Measurements from ENCODE around the gene ERMN.
"Not testable (repeated sequence)": the region's sequence is repeated elsewhere in the genome, so short reads cannot be mapped to it uniquely, and the experiment has no call there.

The ERMN gene, protein sequence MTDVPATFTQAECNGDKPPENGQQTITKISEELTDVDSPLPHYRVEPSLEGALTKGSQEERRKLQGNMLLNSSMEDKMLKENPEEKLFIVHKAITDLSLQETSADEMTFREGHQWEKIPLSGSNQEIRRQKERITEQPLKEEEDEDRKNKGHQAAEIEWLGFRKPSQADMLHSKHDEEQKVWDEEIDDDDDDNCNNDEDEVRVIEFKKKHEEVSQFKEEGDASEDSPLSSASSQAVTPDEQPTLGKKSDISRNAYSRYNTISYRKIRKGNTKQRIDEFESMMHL

GRCh38 chr2:157325786-157326185, at the start of gene ERMN:
TSS of gene ERMN (minus strand) at chr2:157325824. CDS start at chr2:157325642, 182 bp downstream.
- DNase-seq, result no peak

DNA sequence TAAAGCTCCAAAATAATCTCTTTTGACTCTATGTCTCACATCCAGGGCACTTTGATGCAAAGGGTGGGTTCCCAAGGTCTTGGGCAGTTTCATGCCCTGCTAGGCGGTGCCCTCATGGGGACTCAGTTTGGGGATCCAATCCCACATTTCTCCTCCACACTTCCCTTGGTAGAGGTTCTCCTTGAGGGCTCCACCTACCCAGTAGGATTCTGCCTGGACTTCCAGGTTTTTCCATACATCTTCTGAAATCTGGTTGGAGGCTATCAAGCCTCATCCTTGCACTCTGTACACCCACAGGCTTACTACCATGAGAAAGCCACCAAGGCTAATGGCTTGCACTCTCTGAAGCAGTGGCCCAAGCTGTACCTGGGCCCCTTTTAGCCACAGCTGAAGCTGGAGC, 49.8 kb upstream of the ERMN start:
- no peak for DNase-seq

GRCh38 chr2:157368508-157368907, 42.9 kb upstream of the ERMN start:
- not testable (repeated sequence) for DNase-seq

- DNase-seq, result peak; percentile 21
Measured at GRCh38 chr2:157367704-157368103, 42.1 kb upstream of the ERMN start.

- DNase-seq, result no peak
Measured at GRCh38 chr2:157364257-157364974, 38.8 kb upstream of the ERMN start.

- DNase-seq, result no peak
Measured at GRCh38 chr2:157363612-157364101, 38.0 kb upstream of the ERMN start.

- no peak for DNase-seq
Measured at GRCh38 chr2:157362627-157363026, 37.0 kb upstream of the ERMN start.

- no peak for DNase-seq
Measured at GRCh38 chr2:157361526-157361925, 35.9 kb upstream of the ERMN start.

DNA sequence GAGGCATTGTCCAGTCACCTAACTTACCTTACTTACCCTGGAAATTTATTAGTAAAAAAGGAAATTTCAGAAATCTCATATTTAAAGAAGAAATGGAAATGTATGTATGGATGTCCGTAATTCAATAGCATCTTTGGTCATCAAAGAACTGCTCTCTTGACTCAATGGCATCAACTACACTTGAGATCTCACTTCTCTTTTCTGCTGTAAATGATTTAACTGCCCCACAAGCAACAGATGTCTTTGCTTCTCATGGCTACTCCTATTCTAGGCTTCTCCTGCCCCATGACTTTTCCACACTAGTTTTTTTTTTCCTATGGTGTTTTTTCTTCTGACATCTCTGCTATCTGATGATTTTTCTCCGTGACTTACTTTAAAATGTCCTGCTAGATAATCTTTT, 34.0 kb upstream of the ERMN start:
- DNase-seq, result no peak

DNA sequence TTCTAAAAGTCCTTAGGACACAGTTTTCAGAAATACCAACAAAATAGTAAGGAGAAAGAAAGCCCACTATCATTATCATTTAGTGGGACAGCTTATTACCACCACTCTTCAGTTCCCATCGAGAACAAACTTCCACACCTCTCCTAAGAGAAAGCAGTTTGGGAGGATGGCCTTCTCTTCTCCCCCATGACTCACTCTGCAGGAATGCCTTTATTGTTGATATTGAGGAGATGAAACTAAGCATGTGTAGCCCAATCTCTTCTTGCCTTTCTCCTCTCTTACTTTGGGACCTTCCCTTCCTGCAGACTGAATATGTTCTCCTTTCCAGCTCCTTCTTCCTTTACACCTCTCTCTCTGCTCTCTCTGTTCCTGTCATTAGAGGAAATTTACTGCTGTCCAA, 30.0 kb upstream of the ERMN start:
- no peak for DNase-seq

DNA sequence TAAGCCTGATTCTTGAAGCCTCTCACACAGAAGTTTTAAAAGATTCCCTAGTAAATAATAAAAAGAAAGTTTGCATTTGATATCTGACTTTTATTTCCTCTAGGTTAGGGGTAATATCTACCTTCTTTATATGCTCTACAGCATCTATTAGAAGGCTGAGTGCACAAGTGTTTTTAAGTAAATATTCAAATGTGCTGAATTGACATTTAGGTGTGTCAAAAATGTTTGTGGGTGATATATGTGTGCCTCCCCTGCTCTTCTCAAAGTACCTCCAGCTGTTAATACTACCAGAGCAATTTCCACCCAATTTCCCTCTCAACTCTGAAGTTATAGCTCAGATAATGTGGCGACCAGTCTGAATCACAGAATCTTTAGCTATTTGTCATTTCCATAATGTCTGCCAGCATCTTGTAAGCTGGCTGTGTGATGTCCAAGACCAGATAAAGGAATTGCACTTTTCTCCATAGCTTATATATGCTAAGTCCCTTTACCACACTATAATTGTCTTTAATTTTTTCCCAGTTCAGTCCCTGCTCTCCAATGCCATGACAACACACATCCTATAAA, 24.4 kb upstream of the ERMN start:
- no peak for DNase-seq

DNA sequence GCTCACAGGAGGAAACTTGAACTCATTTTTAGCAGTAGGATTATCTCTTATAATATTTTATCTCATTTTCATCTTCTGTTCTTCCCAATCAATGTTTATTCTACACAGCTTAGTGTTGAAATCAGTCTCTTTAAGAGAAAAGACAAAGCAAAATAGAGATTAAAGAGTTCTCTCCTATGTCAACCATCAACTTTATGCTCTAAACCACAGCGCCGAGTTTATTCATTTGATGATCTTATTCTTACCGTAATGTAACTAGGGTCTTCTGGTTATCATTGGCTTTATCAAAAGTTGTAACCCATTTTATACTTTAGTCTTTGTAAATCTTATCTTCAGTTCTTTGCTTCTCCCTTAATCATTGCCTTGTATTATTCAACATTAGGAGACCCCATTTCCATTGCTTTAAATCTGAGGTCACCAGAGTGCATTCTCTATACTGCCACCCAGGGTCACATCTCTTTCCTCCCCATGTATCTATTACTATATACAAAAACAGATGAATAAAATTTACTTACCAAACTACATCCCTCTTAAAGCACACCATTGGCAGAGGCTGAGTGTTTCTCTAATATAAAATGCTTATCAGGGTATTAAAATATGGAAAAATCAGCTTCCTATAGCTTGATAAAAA, 22.8 kb upstream of the ERMN start:
- no peak for DNase-seq

GRCh38 chr2:157345647-157346389, 20.2 kb upstream of the ERMN start:
- DNase-seq, result no peak

GRCh38 chr2:157341381-157341780, 15.8 kb upstream of the ERMN start:
- DNase-seq, result not testable (repeated sequence)

DNA sequence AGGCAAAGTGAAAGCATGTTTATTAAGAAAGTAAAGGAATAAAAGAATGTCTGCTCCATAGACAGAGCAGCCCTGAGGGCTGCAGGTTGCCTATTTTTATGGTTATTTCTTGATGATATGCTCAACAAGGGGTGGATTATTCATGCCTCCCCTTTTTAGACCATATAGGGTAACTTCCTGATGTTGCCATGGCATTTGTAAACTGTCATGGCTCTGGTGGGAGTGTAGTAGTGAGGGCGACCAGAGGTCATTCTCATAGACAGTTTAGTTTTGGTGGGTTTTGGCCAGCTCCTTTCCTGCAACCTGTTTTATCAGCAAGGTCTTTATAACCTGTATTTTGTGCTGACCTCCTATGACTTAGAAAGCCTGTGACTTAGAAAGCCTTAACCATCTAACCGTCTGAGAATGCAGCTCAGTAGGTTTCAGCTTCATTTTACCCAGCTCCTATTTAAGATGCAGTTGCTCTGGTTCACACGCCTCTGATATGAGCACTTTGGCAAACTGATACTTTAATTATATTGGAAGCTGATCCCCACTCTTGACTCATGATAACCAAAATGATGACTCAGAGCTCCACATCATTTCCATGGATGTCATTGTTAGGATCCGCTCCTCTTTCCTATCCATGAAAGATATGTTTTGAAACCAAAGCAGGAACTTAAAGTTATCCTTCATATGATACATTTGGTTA, 14.5 kb upstream of the ERMN start:
- no peak for DNase-seq

- no peak for DNase-seq
Measured at GRCh38 chr2:157337978-157338377, 12.4 kb upstream of the ERMN start.

- peak; percentile 76 for DNase-seq
Measured at GRCh38 chr2:157336137-157337010, 10.8 kb upstream of the ERMN start.

DNA sequence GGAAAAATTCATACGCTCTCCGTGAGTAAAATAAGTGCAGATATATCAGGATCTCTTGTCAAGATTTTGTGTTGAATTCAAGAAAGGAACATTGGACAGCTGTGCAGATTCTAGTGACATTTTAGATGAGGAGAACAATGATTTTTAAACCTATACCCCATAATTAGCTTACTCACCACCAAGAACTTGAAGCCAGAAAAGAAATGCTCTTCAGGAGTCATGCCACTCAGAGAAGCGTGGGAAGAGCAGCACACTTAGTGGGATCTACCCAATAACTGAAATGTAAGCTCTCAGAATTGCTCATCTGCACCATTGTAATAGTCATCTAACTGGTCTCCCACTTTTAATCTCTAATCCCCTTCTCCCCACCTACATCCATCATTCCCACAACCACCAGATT, 9.2 kb upstream of the ERMN start:
- no peak for DNase-seq

DNA sequence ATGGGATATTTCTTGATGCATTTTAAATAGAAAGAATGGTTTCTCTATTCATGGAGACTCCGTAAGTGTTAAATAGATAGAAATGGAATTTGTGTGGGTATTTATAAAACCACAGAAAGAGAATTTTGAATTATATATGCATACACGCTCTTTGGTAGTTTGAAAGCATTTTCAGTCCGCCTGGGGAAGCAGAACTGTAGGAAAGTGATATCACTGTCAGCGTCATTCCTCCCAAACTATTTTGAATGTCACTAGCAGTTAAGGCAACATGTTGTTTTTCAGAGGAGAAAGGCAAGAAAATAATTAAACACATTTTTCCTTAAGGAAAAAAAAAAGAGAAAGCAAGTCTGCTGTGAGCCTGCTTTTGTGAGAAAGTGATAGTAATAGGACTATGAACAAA, 8.7 kb upstream of the ERMN start:
- no peak for DNase-seq

DNA sequence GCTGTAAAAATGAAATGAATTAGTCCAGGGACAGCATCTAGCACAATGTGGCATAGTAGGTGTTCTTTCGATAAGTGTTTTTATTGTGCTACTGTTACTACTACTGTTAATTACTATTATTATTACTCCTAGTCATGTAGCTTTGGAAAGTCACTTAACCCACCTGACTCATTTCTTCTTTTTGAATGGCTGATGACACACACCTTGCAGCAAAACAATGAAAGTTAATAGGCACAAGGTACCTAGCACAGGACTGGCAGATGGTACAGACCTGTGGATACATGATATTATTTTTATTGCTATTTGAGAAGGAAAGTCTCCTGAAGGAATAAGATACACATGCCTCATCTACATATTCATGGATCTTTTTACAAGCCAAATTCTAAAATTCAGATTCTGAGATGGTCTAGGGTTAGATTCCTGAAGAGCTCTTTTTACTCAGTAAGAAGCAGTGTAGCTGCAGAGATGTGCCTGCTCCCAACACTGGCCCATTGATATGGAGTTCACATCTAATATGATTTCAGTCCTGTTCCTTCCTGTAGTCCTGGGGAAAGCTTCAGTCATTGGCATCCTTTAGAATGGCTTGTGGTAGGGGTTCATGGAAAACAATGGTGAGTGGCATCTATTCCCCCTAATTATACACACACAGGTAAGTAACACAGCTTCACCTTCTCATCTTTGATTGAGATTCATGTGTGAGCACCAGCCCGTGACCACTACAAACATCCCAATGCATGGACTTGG, 7.9 kb upstream of the ERMN start:
- DNase-seq, result no peak
